EH (cell line): Measurements from ENCODE around the gene JMJD8.
A peak's percentile ranks its signal among the peaks of the same experiment; 100 is the strongest.

Experiments used
- DNase-seq: peaks from one replicate; pipeline ENCODE4 v3.0.0-alpha.2; 2015; ENCODE audit warnings: low read depth

Gene JMJD8

DNA sequence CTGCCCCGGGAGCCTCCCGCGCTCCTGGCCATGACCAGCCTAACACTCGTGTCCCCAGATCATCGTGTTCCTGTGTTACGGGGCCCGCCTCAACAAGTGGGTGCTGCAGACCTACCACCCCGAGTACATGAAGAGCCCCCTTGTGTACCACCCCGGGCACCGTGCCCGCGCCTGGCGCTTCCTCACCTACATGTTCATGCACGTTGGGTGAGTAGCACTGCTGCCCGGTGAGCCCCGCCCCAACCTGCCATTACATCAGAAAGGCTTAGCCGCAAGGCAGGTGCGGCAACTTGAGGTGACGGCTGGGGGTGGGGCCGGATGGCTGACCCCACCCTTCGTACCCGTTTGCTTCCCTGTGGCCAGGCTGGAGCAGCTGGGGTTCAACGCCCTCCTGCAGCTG lies 7.2 kb downstream of the JMJD8 start:
- no peak for DNase-seq

DNA sequence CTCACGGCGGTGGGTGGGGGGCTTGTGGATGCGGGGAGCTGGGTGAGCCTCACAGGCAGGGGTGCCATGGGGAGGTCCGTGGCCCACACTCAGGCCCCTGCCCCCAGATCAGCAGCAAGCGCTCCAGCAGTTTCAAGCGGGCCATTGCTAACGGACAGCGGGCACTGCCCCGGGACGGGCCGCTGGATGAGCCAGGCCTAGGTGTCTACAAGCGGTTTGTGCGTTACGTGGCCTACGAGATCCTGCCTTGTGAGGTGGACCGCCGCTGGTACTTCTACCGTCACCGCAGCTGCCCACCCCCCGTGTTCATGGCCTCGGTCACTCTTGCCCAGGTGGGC lies 7.6 kb downstream of the JMJD8 start:
- DNase-seq: no peak

DNA sequence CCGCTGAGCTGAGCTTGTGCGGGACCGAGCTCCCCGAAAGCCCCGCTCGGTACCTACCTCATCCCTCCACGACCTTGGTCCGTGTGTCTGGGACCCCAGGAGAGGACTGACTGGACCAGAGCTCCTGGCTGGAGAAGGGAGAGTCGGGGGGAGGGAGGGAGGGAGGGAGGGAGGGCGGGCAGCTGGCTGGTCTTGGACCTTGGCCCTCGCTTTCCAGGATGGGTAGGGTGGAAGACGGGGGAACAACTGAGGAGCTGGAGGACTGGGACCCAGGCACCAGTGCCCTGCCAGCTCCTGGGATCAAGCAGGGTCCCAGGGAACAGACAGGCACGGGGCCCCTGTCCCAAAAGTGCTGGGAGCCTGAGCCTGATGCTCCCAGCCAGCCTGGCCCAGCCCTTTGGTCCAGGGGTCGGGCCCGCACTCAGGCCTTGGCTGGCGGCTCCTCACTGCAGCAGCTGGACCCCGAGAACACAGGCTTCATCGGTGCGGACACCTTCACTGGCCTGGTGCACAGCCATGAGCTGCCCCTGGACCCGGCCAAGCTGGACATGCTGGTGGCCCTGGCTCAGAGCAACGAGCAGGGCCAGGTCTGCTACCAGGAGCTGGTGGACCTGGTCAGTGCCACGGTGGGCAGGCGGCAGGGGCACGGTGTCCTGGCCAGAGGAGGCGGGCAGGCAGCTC lies 8.1 kb downstream of the JMJD8 start:
- no peak for DNase-seq

- peak; percentile 53 for DNase-seq
Observed at GRCh38 chr16:674968-675883, 8.9 kb downstream of the JMJD8 start, which contains the start of gene RHBDL1. Gene RHBDL1 (plus strand): TSS chr16:675671. CDS start chr16:675791, 120 bp downstream.

DNA sequence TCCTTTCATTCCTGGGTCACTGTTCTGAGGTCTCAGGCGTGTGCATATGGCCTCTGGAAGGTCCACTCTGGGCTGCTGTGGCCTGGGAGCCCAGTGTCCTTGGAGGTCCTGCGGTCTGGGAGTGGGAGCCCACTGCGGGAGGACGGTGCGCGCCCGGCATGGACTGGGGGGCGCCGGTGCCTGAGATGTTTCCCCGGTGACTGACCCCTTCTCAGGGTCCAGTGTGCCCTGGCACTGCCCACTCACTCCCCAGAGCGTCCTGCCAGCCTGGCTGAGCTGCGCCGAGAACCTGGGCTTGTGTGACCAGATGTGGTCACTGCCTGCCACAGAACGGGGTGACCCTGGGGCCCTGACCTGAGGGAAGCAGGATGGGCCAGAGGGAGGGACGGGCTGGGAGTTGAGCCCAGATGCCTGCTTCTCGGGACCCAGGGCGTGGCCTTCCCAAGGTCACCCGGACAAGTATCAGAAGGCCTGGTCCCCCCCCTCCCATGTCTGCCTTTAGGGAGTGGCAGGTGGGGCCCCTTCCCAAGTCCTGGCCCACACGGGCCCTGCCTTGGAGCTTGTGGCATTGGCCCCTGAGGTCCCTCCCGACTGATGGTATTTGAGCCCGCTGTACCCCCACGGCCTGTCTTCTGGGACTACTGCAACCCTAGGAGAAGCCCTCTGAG lies 9.8 kb downstream of the JMJD8 start:
- DNase-seq: no peak

DNA sequence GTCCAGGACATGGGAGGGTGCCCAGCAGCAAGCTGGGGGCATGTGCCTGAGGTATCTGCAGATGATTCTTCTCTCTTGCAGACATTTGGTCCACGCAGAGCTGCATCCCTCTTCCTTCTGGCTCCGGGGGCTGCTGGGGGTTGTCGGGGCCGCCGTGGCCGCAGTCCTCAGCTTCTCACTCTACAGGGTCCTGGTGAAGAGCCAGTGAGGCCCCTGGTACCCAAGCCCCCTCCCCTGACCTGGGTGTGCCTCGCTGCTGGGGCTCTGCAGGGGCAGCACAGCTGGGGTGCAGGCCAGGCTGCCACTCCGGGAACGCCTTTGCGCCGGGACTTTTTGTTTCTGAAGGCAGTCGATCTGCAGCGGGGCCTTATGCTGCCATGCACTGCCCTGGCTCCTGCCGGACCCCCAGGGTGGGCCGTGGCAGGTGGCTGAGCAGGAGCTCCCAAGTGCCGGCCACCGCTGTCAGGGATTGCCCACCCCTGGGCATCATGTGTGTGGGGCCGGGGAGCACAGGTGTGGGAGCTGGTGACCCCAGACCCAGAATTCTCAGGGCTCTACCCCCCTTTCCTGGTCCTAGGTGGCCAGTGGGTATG lies 10.6 kb downstream of the JMJD8 start:
- no peak for DNase-seq

DNA sequence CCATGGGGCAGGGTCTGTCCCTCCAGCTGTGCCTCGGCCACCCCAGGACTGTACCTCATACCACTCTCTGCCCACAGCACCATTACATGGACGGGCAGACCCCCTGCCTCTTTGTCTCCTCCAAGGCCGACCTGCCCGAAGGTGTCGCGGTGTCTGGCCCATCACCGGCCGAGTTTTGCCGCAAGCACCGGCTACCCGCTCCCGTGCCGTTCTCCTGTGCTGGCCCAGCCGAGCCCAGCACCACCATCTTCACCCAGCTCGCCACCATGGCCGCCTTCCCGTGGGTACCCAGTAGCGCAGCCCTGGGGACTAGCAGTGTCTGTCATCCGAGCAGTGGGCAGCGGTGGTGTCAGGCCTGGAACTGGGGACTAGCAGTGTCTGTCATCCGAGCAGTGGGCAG lies 11.3 kb downstream of the JMJD8 start:
- DNase-seq: no peak

DNA sequence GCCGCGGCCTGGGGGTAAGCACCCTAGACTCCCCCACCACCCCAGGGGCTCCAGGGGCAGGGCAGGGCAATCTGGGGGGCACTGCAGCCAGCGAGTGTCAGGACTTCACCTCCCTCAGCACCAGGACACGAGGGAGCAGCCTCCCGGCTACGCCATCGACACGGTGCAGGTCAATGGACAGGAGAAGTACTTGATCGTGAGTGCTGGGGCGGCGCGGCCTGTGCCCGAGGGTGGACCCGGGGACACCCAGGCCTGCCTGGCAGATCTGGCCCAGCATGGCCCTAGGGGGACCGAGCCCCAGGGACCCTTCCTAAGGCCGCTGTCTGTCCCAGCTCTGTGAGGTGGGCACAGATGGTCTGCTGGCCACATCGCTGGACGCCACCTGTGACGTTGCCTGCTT lies 11.8 kb downstream of the JMJD8 start:
- DNase-seq: no peak

DNA sequence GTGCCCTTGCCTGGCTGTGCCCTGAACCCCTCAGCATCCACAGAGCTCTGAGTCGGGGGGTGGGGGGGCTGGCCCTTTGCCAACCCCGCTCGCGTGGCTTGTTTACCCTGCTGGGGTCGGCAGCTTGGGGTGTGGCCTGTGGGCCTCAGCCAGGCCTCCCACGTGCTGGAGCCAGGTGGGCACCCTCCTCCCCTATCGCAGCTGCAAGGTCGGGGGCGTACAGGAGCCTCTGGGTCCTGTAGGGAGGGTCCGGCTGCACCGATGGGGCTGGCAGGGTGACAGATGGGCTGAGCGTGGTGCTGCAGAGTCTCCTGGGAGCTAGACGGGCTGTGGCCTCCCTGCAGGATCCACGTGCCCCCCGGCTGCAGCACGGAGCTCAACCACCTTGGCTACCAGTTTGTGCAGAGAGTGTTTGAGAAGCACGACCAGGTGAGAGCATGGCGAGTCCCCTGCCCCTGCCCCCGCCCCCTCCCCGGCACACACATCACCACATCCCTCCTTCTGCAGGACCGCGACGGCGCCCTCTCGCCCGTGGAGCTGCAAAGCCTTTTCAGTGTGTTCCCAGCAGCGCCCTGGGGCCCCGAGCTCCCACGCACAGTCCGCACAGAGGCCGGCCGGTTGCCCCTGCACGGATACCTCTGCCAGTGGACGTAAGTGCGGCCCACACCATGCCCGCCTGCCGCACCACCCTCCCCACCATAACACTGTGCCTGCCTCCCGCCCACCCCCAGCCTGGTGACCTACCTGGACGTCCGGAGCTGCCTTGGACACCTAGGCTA lies 12.6 kb downstream of the JMJD8 start:
- no peak for DNase-seq

DNA sequence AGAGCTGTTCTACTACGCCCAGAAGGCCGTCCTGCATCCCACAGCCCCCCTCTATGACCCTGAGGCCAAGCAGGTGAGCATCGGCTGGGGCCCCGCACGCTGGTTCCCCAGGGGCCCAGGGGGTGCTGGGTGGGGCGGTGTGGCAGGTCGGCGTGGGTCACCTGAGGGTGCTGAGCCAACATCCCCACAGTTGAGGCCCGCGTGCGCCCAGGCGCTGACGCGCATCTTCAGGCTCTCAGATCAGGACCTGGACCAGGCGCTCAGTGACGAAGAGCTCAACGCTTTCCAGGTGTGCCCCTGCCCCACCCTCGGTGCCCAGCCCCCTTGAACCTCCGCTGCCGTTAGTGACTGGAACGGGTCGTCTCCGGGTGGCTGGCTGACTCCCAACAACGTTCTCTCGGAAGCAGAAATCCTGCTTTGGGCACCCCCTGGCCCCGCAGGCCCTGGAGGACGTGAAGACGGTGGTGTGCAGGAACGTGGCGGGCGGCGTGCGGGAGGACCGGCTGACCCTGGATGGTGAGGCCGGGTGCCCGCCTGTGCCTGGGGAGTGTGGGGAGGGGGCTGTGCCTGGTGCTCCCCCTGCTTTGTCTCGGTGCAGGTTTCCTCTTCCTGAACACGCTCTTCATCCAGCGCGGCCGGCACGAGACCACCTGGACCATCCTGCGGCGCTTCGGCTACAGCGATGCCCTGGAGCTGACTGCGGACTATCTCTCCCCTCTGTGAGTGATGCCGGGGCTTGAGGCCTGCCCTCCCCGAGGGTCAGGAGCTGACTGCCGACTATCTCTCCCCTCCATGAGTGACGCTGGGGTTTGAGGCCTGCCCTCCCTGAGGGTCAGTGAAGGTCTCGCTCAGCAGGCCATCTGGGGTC lies 13.4 kb downstream of the JMJD8 start:
- no peak for DNase-seq

GRCh38 chr16:669666-670065 lies 14.5 kb downstream of the JMJD8 start:
- no peak for DNase-seq

- DNase-seq: peak; percentile 17
Observed at GRCh38 chr16:668519-669171, 15.5 kb downstream of the JMJD8 start.

GRCh38 chr16:667780-668518 lies 16.2 kb downstream of the JMJD8 start, which contains the start of gene RHOT2:
Gene RHOT2 (plus strand): TSS chr16:668132. CDS start chr16:668200, 68 bp downstream.
- peak; percentile 90 for DNase-seq

GRCh38 chr16:667113-667779 lies 16.9 kb downstream of the JMJD8 start:
- DNase-seq: no peak

- no peak for DNase-seq
Observed at GRCh38 chr16:666572-666971, 17.6 kb downstream of the JMJD8 start.

- no peak for DNase-seq
Observed at GRCh38 chr16:662597-662996, 21.5 kb downstream of the JMJD8 start.

GRCh38 chr16:662095-662494 lies 22.0 kb downstream of the JMJD8 start:
- no peak for DNase-seq

- DNase-seq: no peak
Observed at GRCh38 chr16:661184-661821, 22.8 kb downstream of the JMJD8 start.
